Activated CD4-positive, alpha-beta T cell treated with anti-CD3 and anti-CD28 coated beads, Interleukin-2, amount 10 ng/mL, durations not matched to agents 7 days and 5 days (primary cell): Measurements from ENCODE around the gene CCR7. TPM values are rescaled to one million over a fixed set of nuclear protein-coding genes. Genes with fewer than 3 reads are reported as not detected.
A peak's percentile ranks its signal among the peaks of the same experiment; 100 is the strongest.

Source experiments
- CTCF ChIA-PET: fragments of 350-600 bp; sonication (Branson Sonifier 250); formaldehyde crosslinking; loops from one replicate; lab custom pipeline; 2021; ENCODE audit warnings: antibody characterized with exemption; lab: Charles Lee
- POLR2A ChIA-PET: fragments of 350-600 bp; sonication (Branson Sonifier 250); formaldehyde crosslinking; loops from one replicate; lab custom pipeline; 2021; ENCODE audit warnings: antibody characterized with exemption; lab: Charles Lee
- DNase-seq: peaks from one replicate; pipeline ENCODE4 v3.0.0-alpha.2; 2020
- H3K27ac Mint-ChIP-seq: one replicate; pipeline ENCODE4 v1.8.0; 2021; ENCODE audit warnings: mild to moderate bottlenecking, moderate library complexity, mixed read lengths
- H3K27me3 Mint-ChIP-seq: one replicate; pipeline ENCODE4 v1.8.0; 2021; ENCODE audit warnings: mixed read lengths
- H3K36me3 Mint-ChIP-seq: one replicate; pipeline ENCODE4 v1.8.0; 2021; ENCODE audit warnings: low read depth, mixed read lengths
- H3K4me1 Mint-ChIP-seq: one replicate; pipeline ENCODE4 v1.8.0; 2021; ENCODE audit warnings: mixed read lengths
- H3K4me3 Mint-ChIP-seq: one replicate; pipeline ENCODE4 v1.8.0; 2021; ENCODE audit warnings: mild to moderate bottlenecking, moderate library complexity, mixed read lengths
- H3K9me3 Mint-ChIP-seq: one replicate; pipeline ENCODE4 v1.8.0; 2021; ENCODE audit warnings: mixed read lengths
- total RNA-seq, 2 experiments: library from RNA; stranded (reverse); gene quantifications; one replicate each; pipeline ENCODE4 v1.2.3, GENCODE V29; 2021

The CCR7 gene
- total RNA-seq, 2 experiments from 2014 or later = 281 to 323 TPM

DNA sequence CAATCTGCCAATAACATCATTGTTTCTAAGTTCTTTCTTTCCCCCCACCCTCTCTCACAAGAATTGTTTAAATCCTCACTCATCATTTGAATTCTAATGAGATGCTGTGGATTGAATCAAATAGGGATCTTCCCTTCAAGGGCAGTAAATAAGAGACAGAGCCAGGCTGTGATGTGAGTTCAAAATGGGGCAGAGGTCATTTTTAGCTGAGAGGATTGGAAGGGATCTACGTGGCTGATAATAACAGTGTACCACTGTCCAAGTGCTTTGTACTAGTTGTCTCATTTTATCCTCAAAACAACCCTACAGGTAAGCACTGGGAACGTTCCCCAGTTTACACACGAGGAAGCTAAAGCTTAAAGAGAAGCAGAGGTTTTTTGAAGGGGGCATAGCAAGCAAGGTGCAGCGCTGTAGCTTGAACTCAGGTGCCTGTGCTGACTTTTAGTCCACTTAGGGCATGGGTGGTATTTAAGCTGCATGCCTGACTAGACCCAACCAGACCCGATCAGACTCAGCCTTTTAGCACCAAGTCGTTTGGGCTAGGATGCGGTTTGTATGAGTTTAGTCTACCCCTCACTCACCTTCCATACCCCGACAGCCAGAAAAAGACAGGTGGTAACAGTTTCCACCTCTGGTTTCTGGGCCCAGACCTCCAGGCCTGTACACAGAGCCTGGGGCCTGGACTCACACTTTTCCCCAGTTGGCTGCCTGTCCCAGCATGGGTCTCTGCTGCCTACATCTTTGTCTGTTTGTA lies 39.2 kb upstream of the CCR7 start:
- DNase-seq = no peak
- Mint-ChIP-seq H3K4me1 (peaks cover 98% of the 10 kb centered on the region), H3K9me3 (peaks cover 1% of the 10 kb centered on the region), H3K4me3 (peak overlapping the region; percentile 45), H3K27me3 (no peaks in the 10 kb centered on the region), H3K27ac (peak overlapping the region; percentile 98), H3K36me3 (peaks cover 15% of the 10 kb centered on the region)
- ChIA-PET POLR2A (interaction anchor here (0.9 to 2.4 kb wide), 4 partner anchors 29 to 44 kb away, joined by 3 to 10 read pairs (median 3); no protein-coding TSS in a partner anchor), CTCF (interaction anchor here (0.5 to 4.5 kb wide), 6 partner anchors 11 to 236 kb away, joined by 3 to 23 read pairs (median 8); no protein-coding TSS in a partner anchor)

DNA sequence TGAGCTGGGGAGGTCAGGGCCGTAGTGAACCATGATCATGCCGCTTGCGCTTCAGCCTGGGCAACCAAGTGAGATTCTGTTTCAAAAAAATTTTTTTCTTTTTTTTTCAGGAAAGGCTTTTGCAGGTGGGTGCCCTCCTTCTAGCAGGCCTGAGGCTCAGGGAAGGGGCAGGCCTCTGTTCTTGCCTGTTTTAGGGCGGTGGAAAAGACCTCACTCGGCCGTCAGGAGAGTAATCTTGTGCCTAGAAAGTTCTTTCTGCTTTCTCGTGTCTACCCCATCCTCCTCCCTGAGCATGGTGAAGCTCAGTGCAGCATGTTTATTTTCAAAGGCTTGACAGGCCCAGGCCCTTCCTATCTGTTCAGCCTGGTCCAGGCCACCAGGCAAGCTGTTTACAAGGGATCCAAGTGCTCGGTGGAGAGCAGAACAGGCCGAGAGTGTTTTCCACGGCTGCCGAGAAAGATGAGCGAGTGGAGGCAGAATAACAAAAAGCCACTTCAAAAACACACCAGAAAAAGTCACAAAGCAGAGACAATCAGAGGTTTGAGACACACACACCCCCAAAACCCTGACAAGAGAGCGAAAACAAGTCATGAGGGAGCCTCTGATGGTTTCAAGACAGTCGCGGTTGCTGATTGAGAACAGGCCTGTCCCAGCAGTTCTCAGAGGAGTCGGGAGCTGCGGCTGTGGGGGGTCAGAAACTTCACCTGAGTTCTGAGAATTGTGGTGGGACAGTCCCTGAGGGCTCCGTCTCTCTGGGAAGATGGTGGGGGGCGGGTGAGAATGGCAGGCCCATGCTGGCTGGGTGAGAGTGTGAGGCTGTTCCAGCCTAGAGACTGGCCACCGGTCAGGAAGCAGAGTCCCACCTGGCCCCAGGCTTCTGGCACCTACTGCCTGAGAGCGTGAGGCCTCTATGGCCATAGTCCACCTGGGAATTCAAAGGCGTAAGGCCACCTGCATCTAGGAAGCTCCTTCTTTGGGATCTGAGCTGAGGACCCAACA lies 37.5 kb upstream of the CCR7 start:
- peak; percentile 82 for DNase-seq
- no peaks in the 10 kb centered on the region for H3K27me3 Mint-ChIP-seq
- peaks cover 25% of the 10 kb centered on the region for H3K36me3 Mint-ChIP-seq
- peaks cover 98% of the 10 kb centered on the region for H3K4me1 Mint-ChIP-seq
- peak overlapping the region; percentile 98 for H3K27ac Mint-ChIP-seq
- POLR2A ChIA-PET = interaction anchor here (2.4 kb wide), 1 partner anchor 41 kb away, joined by 10 read pairs; no protein-coding TSS in a partner anchor
- peak overlapping the region; percentile 69 for H3K4me3 Mint-ChIP-seq
- H3K9me3 Mint-ChIP-seq = no peaks in the 10 kb centered on the region
- CTCF ChIA-PET = interaction anchor here (0.5 to 4.5 kb wide), 8 partner anchors 9 to 590 kb away, joined by 3 to 23 read pairs (median 3); no protein-coding TSS in a partner anchor

DNA sequence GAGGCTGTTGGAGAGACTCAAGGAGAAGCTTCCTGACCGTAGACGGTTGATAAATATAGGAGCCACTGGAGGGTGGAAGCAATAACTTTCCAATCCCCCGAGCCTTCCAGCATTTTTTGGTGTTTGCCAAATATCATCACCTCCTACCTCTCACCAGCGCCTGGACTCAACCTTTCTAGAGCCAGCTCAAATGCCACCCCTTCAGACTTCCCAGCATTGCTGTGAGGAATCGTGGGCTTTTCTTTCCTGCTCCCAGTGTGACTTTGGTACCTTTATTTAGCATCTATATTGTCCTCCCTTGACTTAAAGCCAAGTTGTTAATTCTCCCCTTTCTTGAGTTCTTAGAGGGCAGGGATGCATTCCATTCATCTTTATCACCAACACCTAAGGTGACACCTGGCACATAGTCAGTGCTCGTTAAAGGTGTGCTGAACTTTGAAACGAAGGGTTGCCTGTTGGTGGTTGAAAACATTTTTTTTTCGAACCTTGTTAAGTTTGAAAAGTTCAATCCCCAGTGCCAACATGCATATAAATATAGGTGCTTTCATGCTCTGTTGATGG lies 35.3 kb upstream of the CCR7 start:
- H3K27me3 Mint-ChIP-seq = no peaks in the 10 kb centered on the region
- peaks cover 38% of the 10 kb centered on the region for H3K36me3 Mint-ChIP-seq
- H3K9me3 Mint-ChIP-seq = peaks cover 9% of the 10 kb centered on the region
- peak overlapping the region; percentile 100 for H3K27ac Mint-ChIP-seq
- H3K4me1 Mint-ChIP-seq = peaks cover 99% of the 10 kb centered on the region
- CTCF ChIA-PET = interaction anchor here (0.6 kb wide), 1 partner anchor 1059 kb away, joined by 5 read pairs; no protein-coding TSS in a partner anchor
- no peak overlapping the region for H3K4me3 Mint-ChIP-seq
- POLR2A ChIA-PET = no interaction called here
- DNase-seq = no peak

DNA sequence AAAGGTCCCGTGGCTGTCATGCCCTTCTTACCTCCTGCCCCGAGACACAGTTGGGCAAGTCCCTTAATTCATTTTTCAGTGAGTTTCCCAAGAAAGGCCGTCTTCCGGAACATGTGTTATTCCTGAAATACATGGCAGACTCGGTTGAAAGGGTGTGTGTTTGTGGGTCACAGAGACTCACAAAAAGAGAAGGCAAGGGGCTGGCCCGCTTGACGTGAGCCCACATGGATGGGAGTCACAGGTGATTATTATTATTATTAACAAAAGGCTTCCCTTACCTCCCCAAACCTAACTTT lies 34.1 kb upstream of the CCR7 start:
- peaks cover 46% of the 10 kb centered on the region for H3K36me3 Mint-ChIP-seq
- no peak for DNase-seq
- H3K27me3 Mint-ChIP-seq = no peaks in the 10 kb centered on the region
- peak overlapping the region; percentile 54 for H3K4me3 Mint-ChIP-seq
- H3K27ac Mint-ChIP-seq = peak overlapping the region; percentile 100
- POLR2A ChIA-PET = no interaction called here
- peaks cover 14% of the 10 kb centered on the region for H3K9me3 Mint-ChIP-seq
- CTCF ChIA-PET = no interaction called here
- peaks cover 96% of the 10 kb centered on the region for H3K4me1 Mint-ChIP-seq

DNA sequence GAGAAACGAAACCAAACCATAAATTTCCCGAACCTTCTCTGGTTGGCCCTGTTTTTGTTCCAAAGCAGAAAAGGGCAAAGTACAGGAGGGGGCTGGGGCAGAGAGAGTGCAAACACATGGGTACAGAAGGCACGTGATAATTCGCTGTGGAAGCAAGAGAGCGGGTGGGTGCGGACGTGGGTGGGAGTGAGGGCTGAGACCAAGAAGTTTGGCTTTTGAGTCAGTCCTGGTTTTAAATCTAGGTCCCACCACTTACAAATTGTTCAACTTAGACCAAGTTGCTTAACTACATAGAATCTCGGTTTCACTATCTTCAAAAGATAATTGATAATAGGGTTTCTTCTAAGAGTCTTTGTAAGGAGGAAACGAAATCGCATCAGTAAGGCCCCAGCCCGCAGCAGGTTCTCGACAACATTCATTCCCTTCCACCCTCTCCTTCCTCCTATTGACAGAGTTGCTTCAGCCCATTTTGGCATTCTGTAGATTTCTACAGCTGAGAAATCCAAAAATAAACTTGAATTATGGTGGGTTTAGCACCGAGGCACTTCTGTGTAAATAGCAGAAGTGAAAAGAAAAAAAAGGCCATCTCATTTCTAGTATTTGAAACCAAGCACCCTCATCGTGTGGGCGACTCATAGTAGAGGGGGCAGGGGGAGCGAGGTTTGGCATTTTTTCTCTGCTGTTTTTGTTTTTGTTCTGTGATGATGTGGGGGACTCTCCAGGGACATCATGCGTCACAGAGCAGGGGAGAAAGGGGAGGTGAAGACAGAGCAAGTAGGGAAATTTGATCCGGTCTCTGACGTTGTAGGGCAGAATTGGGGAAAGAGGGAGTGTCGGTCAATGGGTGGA lies 33.6 kb upstream of the CCR7 start:
- Mint-ChIP-seq H3K36me3 (peaks cover 46% of the 10 kb centered on the region), H3K9me3 (peaks cover 14% of the 10 kb centered on the region), H3K27me3 (no peaks in the 10 kb centered on the region), H3K4me3 (peak overlapping the region; percentile 54), H3K4me1 (peaks cover 93% of the 10 kb centered on the region), H3K27ac (peak overlapping the region; percentile 100)
- POLR2A ChIA-PET = no interaction called here
- DNase-seq = peak; percentile 66
- CTCF ChIA-PET = interaction anchor here (1.9 kb wide), 1 partner anchor 22 kb away, joined by 5 read pairs; no protein-coding TSS in a partner anchor

DNA sequence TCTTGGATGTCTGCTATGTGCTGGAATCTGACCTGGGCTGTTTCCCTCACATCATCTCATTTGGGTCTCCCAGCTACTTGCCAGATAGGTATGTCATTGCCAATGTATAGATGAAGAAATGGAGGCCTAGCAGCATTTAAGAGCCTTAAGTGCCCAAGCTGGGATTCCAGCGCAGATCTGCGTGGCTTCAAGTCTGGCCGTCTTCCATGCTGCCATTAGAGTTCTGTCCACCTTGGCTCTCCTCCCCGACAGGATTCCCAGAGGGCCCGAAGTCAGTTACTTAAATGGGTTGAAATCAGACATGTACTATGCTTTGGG lies 33.0 kb upstream of the CCR7 start:
- POLR2A ChIA-PET = no interaction called here
- no peaks in the 10 kb centered on the region for H3K27me3 Mint-ChIP-seq
- H3K4me1 Mint-ChIP-seq = peaks cover 88% of the 10 kb centered on the region
- peak overlapping the region; percentile 100 for H3K27ac Mint-ChIP-seq
- peaks cover 46% of the 10 kb centered on the region for H3K36me3 Mint-ChIP-seq
- H3K9me3 Mint-ChIP-seq = peaks cover 14% of the 10 kb centered on the region
- peak overlapping the region; percentile 54 for H3K4me3 Mint-ChIP-seq
- CTCF ChIA-PET = interaction anchor here (0.7 to 1.9 kb wide), 4 partner anchors 17 to 30 kb away, joined by 3 to 5 read pairs (median 3); no protein-coding TSS in a partner anchor
- no peak for DNase-seq

DNA sequence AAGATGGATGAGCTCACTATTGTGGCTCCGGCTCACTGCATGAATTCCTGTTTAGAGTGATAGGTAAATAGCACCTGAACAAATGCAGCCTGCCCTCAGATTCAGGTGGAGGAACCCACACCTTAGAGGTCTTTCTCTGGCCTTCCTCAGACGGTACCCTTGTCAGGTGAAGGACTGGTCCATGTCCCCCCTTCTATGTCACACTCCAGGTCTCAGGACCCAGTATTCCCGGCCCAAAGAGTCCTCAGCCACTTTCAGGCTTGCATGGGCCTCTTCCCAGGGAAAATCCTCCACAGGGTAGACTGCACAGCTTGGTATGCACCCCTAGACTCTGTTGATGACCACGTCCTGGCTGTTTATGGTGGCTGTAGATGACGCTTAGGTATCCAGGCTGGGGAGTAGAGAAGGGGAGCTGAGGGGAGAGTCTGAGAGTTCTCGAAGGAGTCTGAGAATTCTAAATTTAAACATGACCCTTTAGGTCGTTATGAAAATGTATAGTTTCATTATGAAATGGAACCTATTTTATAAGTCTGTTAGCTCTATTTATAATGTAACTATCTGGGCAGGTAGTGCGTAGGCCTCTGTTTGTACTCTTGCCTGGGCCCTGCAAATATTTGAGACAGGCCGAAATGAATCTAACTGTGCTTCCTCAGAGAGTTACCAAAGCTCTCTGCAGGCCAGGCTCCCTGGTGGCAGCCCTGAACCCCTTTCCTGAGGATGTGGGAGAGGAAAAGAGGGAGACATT lies 32.5 kb upstream of the CCR7 start:
- peaks cover 43% of the 10 kb centered on the region for H3K36me3 Mint-ChIP-seq
- no peaks in the 10 kb centered on the region for H3K27me3 Mint-ChIP-seq
- POLR2A ChIA-PET = no interaction called here
- H3K9me3 Mint-ChIP-seq = peaks cover 14% of the 10 kb centered on the region
- H3K27ac Mint-ChIP-seq = peak overlapping the region; percentile 100
- peak overlapping the region; percentile 19 for H3K4me3 Mint-ChIP-seq
- CTCF ChIA-PET = interaction anchor here (0.7 to 1.9 kb wide), 5 partner anchors 16 to 30 kb away, joined by 3 to 5 read pairs (median 3); no protein-coding TSS in a partner anchor
- no peak for DNase-seq
- peaks cover 82% of the 10 kb centered on the region for H3K4me1 Mint-ChIP-seq

DNA sequence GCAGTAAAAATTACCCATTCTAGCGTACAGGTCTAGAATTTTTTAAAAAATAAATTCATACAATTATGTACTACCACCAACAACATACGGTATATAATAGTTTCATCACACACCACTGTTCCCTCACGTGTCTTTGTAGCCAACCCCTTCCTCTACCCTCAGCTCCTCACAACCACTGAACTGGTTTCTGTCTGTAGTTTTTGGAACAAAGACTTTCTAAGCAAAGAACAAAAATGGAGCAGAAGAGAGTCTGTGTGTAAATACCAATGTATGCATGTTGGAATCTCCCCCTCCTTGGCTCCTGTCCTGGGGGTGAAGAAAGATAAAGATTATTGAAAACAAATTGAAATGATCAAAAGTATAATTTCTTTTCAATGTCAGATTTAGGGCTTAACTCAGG lies 31.9 kb upstream of the CCR7 start:
- POLR2A ChIA-PET = no interaction called here
- CTCF ChIA-PET = interaction anchor here (1.1 to 1.9 kb wide), 4 partner anchors 16 to 30 kb away, joined by 3 to 5 read pairs (median 3); no protein-coding TSS in a partner anchor
- Mint-ChIP-seq H3K4me3 (peak overlapping the region; percentile 19), H3K4me1 (peaks cover 77% of the 10 kb centered on the region), H3K36me3 (peaks cover 41% of the 10 kb centered on the region), H3K27me3 (no peaks in the 10 kb centered on the region), H3K27ac (peak overlapping the region; percentile 100), H3K9me3 (peaks cover 14% of the 10 kb centered on the region)
- DNase-seq = no peak

DNA sequence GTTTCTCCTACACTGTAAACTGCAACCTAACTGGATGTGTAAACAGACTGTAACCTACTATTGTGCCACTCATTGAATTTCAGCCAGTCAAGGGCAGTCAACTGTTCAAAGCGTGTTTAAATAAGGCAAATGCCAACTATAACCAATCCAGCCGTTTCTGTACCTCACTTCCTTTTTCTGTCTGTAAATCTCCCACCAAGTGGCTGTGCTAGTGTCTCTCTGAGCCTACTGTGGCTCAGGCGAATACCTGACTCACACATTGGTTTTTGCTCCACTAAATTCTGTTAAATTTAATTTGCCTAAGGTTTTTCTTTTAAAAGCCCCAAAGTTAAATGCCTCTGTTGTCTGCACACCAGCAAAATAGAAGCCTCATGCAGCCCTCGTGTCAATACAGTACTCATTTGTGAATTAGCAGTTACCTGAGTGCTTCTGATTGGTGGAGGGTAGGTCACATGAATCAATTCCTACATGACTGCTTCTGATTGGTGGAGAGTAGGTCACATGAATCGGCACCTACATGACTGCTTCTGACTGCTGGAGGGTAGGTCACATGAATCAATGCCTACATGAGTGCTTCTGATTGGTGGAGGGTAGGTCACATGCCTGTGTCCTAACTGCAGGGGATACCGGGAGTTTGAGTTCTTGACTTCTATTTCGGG lies 31.1 kb upstream of the CCR7 start:
- Mint-ChIP-seq H3K36me3 (peaks cover 37% of the 10 kb centered on the region), H3K27me3 (no peaks in the 10 kb centered on the region), H3K4me1 (peaks cover 70% of the 10 kb centered on the region), H3K9me3 (peaks cover 14% of the 10 kb centered on the region), H3K4me3 (no peak overlapping the region), H3K27ac (peak overlapping the region; percentile 100)
- ChIA-PET CTCF (interaction anchor here (1.1 kb wide), 1 partner anchor 17 kb away, joined by 3 read pairs; no protein-coding TSS in a partner anchor), POLR2A (no interaction called here)
- DNase-seq = peak; percentile 48

DNA sequence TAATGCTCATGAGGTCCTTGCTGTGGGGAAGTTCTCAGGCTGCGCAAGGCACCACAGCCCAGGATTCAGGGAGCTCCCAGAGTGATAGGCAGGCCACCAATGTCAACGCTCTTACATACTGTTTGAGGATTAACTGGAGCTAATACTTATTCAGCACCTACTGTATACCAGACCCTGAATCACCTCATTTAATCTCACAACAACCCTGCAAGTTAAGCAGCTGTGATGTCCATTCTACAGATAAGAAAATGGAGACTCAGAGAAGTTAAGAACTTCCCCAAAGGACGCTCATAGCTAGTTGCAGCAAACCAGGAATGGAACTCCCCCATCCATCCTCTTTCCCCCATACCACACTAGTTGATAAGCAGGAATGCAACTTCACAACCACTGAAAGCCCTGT lies 25.5 kb upstream of the CCR7 start:
- peaks cover 66% of the 10 kb centered on the region for H3K4me1 Mint-ChIP-seq
- DNase-seq = no peak
- H3K27ac Mint-ChIP-seq = no peak overlapping the region
- H3K36me3 Mint-ChIP-seq = peaks cover 44% of the 10 kb centered on the region
- H3K9me3 Mint-ChIP-seq = peaks cover 32% of the 10 kb centered on the region
- ChIA-PET POLR2A (no interaction called here), CTCF (interaction anchor here (1.0 to 2.0 kb wide), 5 partner anchors 9 to 33 kb away, joined by 3 to 5 read pairs (median 3); no protein-coding TSS in a partner anchor)
- no peak overlapping the region for H3K4me3 Mint-ChIP-seq
- no peaks in the 10 kb centered on the region for H3K27me3 Mint-ChIP-seq
